Testis (tissue), 2 donors: ENCODE measurements around the gene ZNF445.

Source experiments
- CTCF ChIP-seq, 3 experiments: fragments of 450-650 bp in 2 of 3; fragments of 200-600 bp in 1 of 3; sonication (generic) in 1 of 3; IDR thresholded peaks; one replicate each; pipeline ENCODE4 v1.5.1; 2016 to 2019; ENCODE audit warnings: antibody characterized with exemption in 3 of 3, mild to moderate bottlenecking in 2 of 3, moderate library complexity in 1 of 3
- POLR2A ChIP-seq: fragments of 450-650 bp; IDR thresholded peaks from one replicate; pipeline ENCODE4 v1.6.1; 2017; ENCODE audit warnings: antibody characterized with exemption, mild to moderate bottlenecking, moderate library complexity

- no peak for TF ChIP-seq CTCF (IDR thresholded peaks at IDR 0.05)
- no peak for TF ChIP-seq POLR2A
These were observed 592 bp upstream of the ZNF445 start for GRCh38 chr3:44478055-44478468.
